Osteocyte (in vitro differentiated cells): Measurements from ENCODE around the gene PXDC1. TPM values are rescaled to one million over a fixed set of nuclear protein-coding genes. Genes with fewer than 3 reads are reported as not detected.
A peak's percentile ranks its signal among the peaks of the same experiment; 100 is the strongest.

ENCODE experiments used
- DNase-seq: peaks from one replicate; pipeline ENCODE4 v3.0.0; 2021; ENCODE audit warnings: mixed read lengths; ENCODE audit not compliant: unreplicated experiment; ENCODE audit errors: extremely low spot score
- H3K27ac Mint-ChIP-seq: one replicate; pipeline ENCODE4 v1.8.0; 2021; ENCODE audit warnings: mild to moderate bottlenecking, mixed read lengths; ENCODE audit not compliant: unreplicated experiment
- H3K27me3 Mint-ChIP-seq: one replicate; pipeline ENCODE4 v1.8.0; 2021; ENCODE audit warnings: mixed read lengths; ENCODE audit not compliant: unreplicated experiment
- H3K36me3 Mint-ChIP-seq: one replicate; pipeline ENCODE4 v1.8.0; 2021; ENCODE audit warnings: mixed read lengths; ENCODE audit not compliant: unreplicated experiment
- H3K4me1 Mint-ChIP-seq: one replicate; pipeline ENCODE4 v1.8.0; 2021; ENCODE audit warnings: mixed read lengths; ENCODE audit not compliant: unreplicated experiment
- H3K4me3 Mint-ChIP-seq: one replicate; pipeline ENCODE4 v1.8.0; 2021; ENCODE audit warnings: mild to moderate bottlenecking, moderate library complexity, mixed read lengths; ENCODE audit not compliant: unreplicated experiment
- H3K9me3 Mint-ChIP-seq: one replicate; pipeline ENCODE4 v1.8.0; 2021; ENCODE audit warnings: mixed read lengths; ENCODE audit not compliant: unreplicated experiment
- total RNA-seq: library from RNA; stranded (reverse); gene quantifications from 2 replicates; pipeline ENCODE4 v1.2.1, GENCODE V29; 2021
- TF ChIP-seq, protein P1 (sequence below): fragments of 200-600 bp; sonication (generic); IDR thresholded peaks from 2 replicates; pipeline ENCODE4 v1.5.0; 2021; ENCODE audit warnings: antibody characterized with exemption, mild to moderate bottlenecking, moderate library complexity

Gene PXDC1
- total RNA-seq, 1 donor from 2014 or later: 129 TPM

DNA sequence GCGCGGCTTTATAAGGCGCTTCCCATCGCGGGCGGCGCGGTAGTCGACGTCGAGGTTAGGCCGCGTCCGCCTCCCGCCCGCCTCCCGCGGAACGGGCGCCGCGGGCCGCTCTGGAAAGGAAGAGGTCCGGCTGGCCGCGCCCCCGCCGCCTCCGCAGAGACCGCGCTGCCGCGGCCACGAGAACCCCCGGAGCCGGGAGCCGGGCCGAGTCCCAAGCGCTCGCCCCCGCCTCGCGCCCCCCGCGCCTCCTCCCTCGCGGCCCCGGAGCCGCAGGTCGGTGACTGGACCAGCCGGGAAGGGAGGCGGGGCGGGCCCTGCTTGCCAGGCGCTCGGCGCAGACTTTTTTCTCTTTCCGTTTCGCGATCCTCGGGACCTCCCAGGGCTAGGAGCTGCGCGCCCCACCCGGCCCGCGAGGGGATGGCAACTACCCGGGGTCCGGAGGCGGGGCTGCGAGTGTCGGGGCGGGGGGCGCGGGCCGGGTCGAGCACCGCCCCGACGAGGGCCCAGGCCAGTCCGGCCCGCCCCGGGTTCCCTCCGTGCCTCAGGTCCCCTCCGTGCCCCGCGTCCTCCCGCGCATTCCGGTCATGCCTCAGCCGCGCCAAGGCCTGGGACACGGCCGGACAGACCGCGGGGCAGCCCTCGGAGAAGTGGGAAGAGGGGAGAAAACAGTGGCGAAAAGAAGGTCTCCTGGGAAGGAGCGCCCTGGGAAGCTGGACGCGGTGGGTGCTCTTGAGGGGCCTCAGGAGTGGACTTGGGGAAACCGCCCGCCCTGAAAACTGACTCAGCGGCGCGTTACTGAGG, 417 bp upstream of the PXDC1 start:
- Mint-ChIP-seq H3K4me1 (peaks cover 64% of the 10 kb centered on the region), H3K4me3 (peak overlapping the region; percentile 68), H3K27ac (peak overlapping the region; percentile 87), H3K9me3 (no peaks in the 10 kb centered on the region), H3K27me3 (no peaks in the 10 kb centered on the region), H3K36me3 (peaks cover 8% of the 10 kb centered on the region)
- TF ChIP-seq, protein P1, sequence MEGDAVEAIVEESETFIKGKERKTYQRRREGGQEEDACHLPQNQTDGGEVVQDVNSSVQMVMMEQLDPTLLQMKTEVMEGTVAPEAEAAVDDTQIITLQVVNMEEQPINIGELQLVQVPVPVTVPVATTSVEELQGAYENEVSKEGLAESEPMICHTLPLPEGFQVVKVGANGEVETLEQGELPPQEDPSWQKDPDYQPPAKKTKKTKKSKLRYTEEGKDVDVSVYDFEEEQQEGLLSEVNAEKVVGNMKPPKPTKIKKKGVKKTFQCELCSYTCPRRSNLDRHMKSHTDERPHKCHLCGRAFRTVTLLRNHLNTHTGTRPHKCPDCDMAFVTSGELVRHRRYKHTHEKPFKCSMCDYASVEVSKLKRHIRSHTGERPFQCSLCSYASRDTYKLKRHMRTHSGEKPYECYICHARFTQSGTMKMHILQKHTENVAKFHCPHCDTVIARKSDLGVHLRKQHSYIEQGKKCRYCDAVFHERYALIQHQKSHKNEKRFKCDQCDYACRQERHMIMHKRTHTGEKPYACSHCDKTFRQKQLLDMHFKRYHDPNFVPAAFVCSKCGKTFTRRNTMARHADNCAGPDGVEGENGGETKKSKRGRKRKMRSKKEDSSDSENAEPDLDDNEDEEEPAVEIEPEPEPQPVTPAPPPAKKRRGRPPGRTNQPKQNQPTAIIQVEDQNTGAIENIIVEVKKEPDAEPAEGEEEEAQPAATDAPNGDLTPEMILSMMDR: peak; percentile 51
- peak; percentile 97 for DNase-seq

DNA sequence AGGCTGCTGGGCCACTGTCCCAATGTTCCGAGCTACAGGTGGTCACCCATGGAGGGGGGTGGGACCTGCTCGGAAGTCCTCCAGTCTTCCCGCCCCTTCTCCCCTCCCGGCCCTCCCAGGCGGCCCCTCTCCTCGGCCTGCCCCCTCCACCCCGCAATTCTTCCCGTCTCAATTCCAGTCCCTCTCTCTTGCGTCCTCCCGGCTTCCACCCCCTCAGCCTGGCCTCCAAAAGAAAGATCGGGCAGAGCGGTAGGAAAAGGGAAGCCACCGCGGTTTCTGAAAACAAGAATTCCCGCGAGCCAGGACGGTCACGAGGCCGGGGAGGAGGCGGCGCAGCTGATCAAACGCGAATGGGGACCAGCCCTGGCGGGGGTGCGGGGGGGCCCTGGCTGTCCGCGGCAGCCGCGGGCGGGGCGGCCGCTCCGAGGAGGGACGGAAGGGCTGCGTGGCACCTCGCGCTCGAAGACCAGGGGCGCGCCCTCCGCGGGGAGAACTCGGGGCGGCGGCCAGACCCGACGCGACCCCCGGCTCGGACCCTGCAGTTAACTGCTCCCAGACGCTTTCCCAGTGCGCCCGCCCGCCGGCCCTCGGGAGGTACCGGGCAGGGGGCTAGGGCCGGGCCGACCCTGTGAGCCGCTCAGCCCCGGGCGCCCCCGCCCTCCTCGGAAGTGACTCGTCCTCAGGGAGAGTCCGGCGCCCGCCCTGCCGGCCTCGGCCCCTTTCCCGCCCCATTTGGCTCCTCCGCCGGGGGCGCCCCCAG, 1.0 kb downstream of the PXDC1 start:
- peak; percentile 89 for DNase-seq
- Mint-ChIP-seq H3K27me3 (no peaks in the 10 kb centered on the region), H3K36me3 (peaks cover 16% of the 10 kb centered on the region), H3K4me3 (peak overlapping the region; percentile 77), H3K9me3 (no peaks in the 10 kb centered on the region), H3K27ac (peak overlapping the region; percentile 92), H3K4me1 (peaks cover 65% of the 10 kb centered on the region)
- TF ChIP-seq, protein P1: no peak

DNA sequence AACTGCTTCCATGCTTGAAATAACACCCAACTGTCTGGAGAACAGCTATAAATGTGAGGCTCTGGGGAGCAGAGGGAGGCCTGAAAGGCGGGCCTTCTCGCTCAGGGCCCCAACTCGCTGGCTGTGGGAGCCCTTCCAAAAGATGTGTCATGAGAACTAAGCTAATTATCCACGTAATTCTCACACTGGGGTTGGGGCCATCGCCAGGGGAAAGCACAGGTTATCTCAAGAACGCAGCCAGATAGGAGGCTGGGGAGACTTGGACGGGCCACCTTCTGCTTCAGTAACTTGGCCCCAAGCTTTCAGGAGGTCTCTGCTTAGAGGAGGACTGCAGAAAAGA, 1.6 kb downstream of the PXDC1 start:
- Mint-ChIP-seq H3K27me3 (no peaks in the 10 kb centered on the region), H3K36me3 (peaks cover 16% of the 10 kb centered on the region), H3K27ac (peak overlapping the region; percentile 92), H3K4me3 (peak overlapping the region; percentile 77), H3K4me1 (peaks cover 68% of the 10 kb centered on the region), H3K9me3 (no peaks in the 10 kb centered on the region)
- peak; percentile 75 for DNase-seq
- TF ChIP-seq, protein P1: no peak

DNA sequence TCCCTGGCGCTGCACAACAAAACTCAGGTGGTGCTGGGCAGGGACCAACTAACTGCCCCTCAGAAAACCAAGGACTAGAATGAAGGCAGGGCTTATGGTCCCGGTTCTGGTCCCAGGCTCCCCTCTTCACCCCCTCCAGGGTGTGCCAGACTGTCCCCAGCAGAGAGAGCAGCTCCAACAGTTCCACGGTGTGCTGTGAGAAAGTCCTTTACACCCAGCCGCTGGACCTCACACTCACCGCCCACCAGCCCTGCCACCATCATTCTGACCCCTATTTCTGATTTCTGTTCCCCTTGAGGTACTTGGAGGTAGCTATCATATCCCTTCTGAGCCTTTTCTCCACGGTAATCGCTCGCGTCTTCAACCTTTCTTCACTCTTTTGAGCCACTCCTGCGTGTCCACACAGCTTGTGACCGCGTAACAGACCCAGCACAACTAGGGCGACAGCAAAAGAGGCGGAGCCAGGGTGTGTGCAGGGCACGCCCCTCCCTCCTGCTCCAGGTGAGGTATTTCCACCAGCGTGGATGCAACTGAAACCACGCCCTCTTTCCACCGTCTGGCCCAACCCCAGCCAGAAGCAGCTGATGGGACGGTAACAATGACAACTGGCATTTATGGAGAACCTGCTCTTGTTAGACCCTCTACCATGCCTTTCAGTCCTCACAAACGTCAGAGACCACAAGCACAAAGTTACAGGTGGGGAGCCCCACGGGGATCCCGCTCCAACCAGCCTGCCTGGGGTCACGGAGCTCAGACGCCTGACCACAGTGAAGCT, 2.3 kb downstream of the PXDC1 start:
- Mint-ChIP-seq H3K36me3 (peaks cover 16% of the 10 kb centered on the region), H3K27me3 (no peaks in the 10 kb centered on the region), H3K27ac (peak overlapping the region; percentile 92), H3K9me3 (no peaks in the 10 kb centered on the region), H3K4me3 (peak overlapping the region; percentile 77), H3K4me1 (peaks cover 74% of the 10 kb centered on the region)
- DNase-seq: peak; percentile 76
- TF ChIP-seq, protein P1: no peak
